ENCODE measurements around the gene ZNF823.

GRCh38 chr19:11738746-11739620 is at the start of gene ZNF823:
- TF ChIP-seq CTCF (IDR thresholded peaks at IDR 0.05; ENCODE audit: low read depth, low read length) (no peak), EZH2phosphoT487 (IDR thresholded peaks at IDR 0.05; ENCODE audit: low read depth) (no peak)

Data from OCI-LY3 (cell line).